ENCODE data around the gene MSI1.

MSI1 gene

DNA sequence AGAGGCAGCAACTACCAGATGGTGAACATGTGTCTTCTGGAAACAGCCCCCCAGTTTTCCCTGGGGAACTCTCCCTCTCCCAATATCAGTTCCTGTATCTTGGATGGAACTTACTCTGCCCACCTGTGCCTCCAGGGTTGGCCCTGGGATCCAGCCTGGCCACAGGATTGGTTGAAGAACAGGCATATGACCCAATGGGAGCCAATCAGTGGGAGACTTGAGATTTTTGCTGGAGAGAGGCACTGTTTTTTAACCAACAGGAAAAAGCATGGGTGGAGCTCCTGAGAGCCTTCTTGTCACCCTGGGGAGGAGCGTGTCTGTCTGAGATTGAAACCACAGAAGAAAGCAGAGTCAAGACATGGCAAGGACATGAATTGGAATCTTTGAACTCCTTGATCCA lies 35.3 kb upstream of the MSI1 start:
- Histone ChIP-seq H3K4me2 (no peak overlapping the region), H3K4me1 (no peaks in the 10 kb centered on the region), H3K4me3 (no peak overlapping the region), H3K36me3 (no peaks in the 10 kb centered on the region), H3K9ac (no peak overlapping the region), H3K27me3 (no peaks in the 10 kb centered on the region), H3K27ac (no peak overlapping the region), H4K20me1 (no peaks in the 10 kb centered on the region), H3K9me3 (replicated peaks in 1 of 11) (peaks cover 0 to 8% (median 0%) of the 10 kb centered on the region in 11 experiments; a peak in 1 of 22 replicates)
- TF ChIP-seq Cebpa-rat (IDR thresholded peaks at IDR 0.05), result no peak

DNA sequence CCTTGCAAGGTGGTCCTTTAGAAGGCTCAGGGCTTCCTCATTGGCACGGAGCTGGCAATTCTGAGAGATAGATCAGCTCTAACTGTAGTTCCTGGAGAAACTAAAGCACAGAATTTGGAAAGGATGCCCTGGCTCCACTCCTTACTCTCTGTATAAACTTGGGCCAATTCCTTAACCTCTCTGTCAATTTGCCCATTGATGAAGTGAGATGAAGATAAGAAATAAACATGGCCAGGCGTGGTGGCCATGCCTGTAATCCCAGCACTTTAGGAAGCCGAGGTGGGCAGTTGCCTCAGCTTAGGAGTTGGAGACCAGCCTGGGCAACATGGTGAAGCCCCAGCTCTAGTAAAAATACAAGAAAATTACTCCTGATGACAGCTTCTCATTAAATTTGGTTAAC lies 34.9 kb upstream of the MSI1 start:
- no peaks in the 10 kb centered on the region for H3K27me3 ChIP-seq
- no peaks in the 10 kb centered on the region for H3K4me1 ChIP-seq
- no peak overlapping the region for H3K27ac ChIP-seq
- H3K36me3 ChIP-seq, result no peaks in the 10 kb centered on the region
- no peak overlapping the region for H3K9ac ChIP-seq
- H4K20me1 ChIP-seq, result no peaks in the 10 kb centered on the region
- no peak for TF ChIP-seq Cebpa-rat (IDR thresholded peaks at IDR 0.05)
- H3K4me2 ChIP-seq, result no peak overlapping the region
- H3K4me3 ChIP-seq, result no peak overlapping the region
- H3K9me3 ChIP-seq (replicated peaks in 1 of 11), result peaks cover 0 to 8% (median 0%) of the 10 kb centered on the region in 11 experiments; a peak in 1 of 22 replicates

DNA sequence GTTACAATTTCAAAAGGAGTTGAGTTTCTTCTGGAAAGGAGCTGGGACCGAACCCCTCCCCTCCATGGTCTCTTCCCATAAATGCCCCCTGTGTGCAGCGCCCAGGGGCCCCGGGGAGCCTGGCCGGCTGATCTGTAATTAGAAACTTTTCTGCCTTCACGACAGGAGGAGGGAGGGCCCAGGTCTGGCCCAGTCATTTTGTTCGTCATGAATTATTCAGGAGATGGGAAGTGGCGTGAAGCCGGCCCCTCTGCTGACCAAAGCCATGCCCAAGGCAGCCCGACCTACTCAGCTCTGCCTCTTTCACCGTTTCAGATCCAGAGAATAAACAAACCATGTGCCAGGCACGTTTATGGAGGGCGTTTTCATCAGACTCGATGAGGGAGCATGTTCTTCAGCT lies 33.3 kb upstream of the MSI1 start:
- no peak overlapping the region; a peak in 1 of 22 replicates for H3K9ac ChIP-seq
- H3K4me2 ChIP-seq, result no peak overlapping the region

DNA sequence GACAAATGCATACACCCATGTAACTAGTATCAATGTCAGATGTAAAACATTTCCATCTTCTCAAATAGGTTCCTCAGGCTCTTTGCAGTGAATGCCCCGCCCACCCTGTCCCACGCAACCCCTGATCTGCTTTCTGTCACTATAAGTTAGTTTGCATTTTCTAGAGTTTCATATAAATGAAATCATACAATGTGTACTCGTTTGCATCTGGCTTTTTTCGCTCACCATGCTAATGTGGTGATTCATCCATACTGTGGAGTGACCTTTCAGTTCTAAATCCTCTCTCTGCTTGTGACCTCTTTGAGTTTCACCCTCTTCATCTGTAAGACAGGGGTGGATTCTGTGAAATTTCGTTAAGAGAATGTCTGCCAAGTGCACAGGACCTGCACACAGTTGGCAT lies 30.6 kb upstream of the MSI1 start:
- peaks cover 0 to 17% (median 8%) of the 10 kb centered on the region in 10 experiments; a peak in 12 of 20 replicates for H3K4me1 ChIP-seq
- no peak overlapping the region for H3K27ac ChIP-seq
- no peaks in the 10 kb centered on the region for H3K36me3 ChIP-seq
- peaks cover 0 to 9% (median 2%) of the 10 kb centered on the region in 11 experiments; a peak in 8 of 22 replicates for H3K27me3 ChIP-seq
- no peaks in the 10 kb centered on the region for H4K20me1 ChIP-seq
- H3K4me2 ChIP-seq, result no peak overlapping the region
- no peak overlapping the region for H3K4me3 ChIP-seq
- peaks cover 0 to 8% (median 0%) of the 10 kb centered on the region in 11 experiments; a peak in 1 of 22 replicates for H3K9me3 ChIP-seq (replicated peaks in 1 of 11)
- H3K9ac ChIP-seq, result no peak overlapping the region
- no peak for TF ChIP-seq Cebpa-rat (IDR thresholded peaks at IDR 0.05)

More for the DNA sequence above, 33.3 kb upstream of the MSI1 start:
- Histone ChIP-seq H3K27me3 (peaks cover 0 to 9% (median 0%) of the 10 kb centered on the region in 11 experiments; a peak in 3 of 22 replicates), H3K4me1 (peaks cover 0 to 12% (median 8%) of the 10 kb centered on the region in 10 experiments; a peak in 12 of 20 replicates), H3K9me3 (replicated peaks in 1 of 11) (peaks cover 0 to 8% (median 0%) of the 10 kb centered on the region in 11 experiments; a peak in 1 of 22 replicates), H3K27ac (no peak overlapping the region), H3K36me3 (no peaks in the 10 kb centered on the region), H3K4me3 (no peak overlapping the region), H4K20me1 (no peaks in the 10 kb centered on the region)
- TF ChIP-seq Cebpa-rat (IDR thresholded peaks at IDR 0.05), result no peak

DNA sequence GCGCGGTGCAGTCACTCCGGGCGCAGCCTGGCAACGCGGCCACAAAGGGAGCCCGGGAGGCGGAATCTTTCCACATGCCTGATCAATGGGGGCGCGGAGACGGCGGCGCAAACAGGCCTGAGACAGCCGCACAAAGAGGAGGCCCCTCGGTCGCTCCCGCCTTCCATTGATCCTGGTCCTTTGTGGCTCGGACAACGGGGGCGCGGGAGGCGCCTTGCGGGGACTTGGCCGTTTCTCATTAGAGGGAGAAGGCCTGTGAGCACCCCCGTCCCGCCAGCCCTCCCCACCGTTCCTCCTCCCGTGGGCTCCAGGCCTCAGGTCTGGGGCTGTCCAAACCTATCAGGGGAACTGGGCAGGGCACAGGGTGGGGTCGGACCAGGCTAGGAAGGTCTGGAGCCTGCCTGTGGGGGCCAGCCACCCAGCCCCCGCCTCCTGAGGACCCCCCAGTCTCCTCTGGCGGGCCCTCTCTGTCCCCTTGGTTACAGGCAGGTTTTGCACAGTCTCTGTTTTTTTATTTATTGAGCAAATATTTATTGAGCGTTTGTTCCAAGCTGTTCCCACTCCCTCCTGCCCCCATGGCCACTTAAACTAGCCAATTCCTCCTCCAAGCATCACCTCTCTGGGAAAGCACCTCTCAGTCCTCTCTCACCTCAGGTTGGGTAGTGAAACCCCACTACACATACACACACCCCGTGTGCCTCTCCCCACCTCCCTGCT lies 29.0 kb upstream of the MSI1 start:
- H3K9ac ChIP-seq, result peak overlapping the region in 9 of 11 experiments; percentile 15 to 71 (median 59); a peak in 12 of 22 replicates
- H3K27ac ChIP-seq, result peak overlapping the region in 7 of 11 experiments; percentile 5 to 63 (median 43); a peak in 9 of 22 replicates
- no peaks in the 10 kb centered on the region for H3K9me3 ChIP-seq (replicated peaks in 1 of 11)
- peaks cover 0 to 11% (median 6%) of the 10 kb centered on the region in 11 experiments; a peak in 8 of 22 replicates for H3K27me3 ChIP-seq
- TF ChIP-seq Cebpa-rat (IDR thresholded peaks at IDR 0.05), result no peak
- H4K20me1 ChIP-seq, result no peaks in the 10 kb centered on the region
- no peak overlapping the region; a peak in 2 of 20 replicates for H3K4me3 ChIP-seq
- peaks cover 0 to 17% (median 8%) of the 10 kb centered on the region in 10 experiments; a peak in 12 of 20 replicates for H3K4me1 ChIP-seq
- H3K4me2 ChIP-seq, result peak overlapping the region; percentile 45 to 62 (median 61); a peak in 21 of 22 replicates
- no peaks in the 10 kb centered on the region for H3K36me3 ChIP-seq

DNA sequence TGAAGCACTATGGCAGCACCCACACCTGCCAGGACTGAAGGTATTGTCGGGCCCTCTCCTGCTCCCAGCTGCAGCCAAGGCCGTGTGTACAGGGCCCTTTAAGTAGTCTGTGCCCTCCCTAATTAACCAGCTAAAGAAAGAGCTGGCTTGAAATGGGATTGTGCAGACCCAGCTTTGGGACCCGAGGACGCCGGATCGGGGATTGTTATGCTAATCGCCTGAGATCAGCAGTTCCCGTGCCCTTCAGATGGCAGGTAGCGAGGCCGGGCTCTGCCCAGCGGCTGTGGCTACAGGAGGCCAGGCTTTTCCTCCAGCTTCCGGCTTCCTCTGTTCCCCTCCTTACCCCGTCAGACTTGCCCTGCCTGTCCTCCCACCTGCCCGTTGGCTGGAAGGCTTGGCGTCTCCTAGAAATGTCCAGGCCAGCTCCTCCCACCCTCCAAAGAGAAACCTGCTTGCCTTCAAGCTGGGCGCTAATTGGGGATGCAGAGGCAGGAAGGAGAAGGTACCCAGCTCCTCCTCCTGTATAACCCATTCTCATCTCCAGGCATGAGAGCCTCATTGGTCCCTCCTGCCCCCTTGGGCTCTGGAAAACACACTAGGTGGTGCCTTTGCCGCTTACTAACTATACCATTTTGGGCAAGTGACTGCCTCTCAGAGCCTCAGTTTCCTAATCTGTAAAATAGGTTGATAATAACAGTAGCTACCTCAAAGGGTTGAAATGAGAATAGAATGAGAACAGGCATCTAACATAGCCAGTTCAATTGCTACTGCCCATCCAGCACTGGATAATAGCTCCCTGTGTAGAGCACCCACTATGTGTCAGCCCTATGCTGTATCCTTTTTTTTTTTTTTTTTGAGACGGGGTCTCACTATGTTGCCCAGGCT lies 25.8 kb upstream of the MSI1 start:
- H3K27me3 ChIP-seq, result peaks cover 0 to 11% (median 6%) of the 10 kb centered on the region in 11 experiments; a peak in 8 of 22 replicates
- peak overlapping the region in 1 of 11 experiments; percentile 8; a peak in 1 of 22 replicates for H3K4me2 ChIP-seq
- no peak overlapping the region for H3K4me3 ChIP-seq
- H4K20me1 ChIP-seq, result no peaks in the 10 kb centered on the region
- no peaks in the 10 kb centered on the region for H3K9me3 ChIP-seq (replicated peaks in 1 of 11)
- H3K9ac ChIP-seq, result no peak overlapping the region
- peaks cover 0 to 17% (median 8%) of the 10 kb centered on the region in 10 experiments; a peak in 12 of 20 replicates for H3K4me1 ChIP-seq
- no peaks in the 10 kb centered on the region for H3K36me3 ChIP-seq
- no peak overlapping the region for H3K27ac ChIP-seq
- TF ChIP-seq Cebpa-rat (IDR thresholded peaks at IDR 0.05), result no peak

DNA sequence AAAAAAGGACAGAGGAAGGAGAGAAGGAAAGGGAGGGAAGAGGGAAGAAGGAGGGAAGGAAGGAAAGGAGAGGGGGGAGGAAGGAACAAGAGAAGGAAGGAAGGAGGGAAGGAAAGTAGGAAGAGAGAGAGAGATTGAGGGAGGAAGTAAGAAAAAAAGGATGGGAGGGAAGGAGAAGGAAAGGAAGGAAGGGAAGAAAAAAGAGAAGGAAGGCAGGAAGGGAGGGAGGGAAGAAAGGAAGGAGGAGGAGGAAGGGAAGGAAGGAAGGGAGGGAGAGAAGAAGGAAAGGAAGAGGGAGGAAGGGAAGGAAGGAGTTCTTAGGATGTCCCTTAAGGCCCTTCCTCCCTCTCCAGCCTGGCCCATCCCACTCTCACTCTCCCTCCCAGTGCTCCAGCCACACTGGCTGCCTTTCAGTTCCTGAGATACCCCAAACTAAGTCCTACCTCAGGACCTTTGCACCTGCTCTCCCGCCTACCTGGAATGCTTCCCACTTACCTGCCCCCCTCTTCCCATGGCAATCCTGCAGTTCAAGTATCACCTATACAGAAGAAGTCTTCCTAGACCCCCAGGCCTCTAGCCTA lies 21.7 kb upstream of the MSI1 start:
- no peak for TF ChIP-seq Cebpa-rat (IDR thresholded peaks at IDR 0.05)
- Histone ChIP-seq H3K27ac (no peak overlapping the region), H3K4me2 (no peak overlapping the region), H3K36me3 (no peaks in the 10 kb centered on the region), H3K4me3 (no peak overlapping the region), H3K27me3 (peaks cover 0 to 11% (median 0%) of the 10 kb centered on the region in 11 experiments; a peak in 6 of 22 replicates), H3K4me1 (peaks cover 0 to 6% (median 0%) of the 10 kb centered on the region in 10 experiments; a peak in 1 of 20 replicates), H4K20me1 (no peaks in the 10 kb centered on the region), H3K9me3 (replicated peaks in 1 of 11) (no peaks in the 10 kb centered on the region), H3K9ac (no peak overlapping the region)

DNA sequence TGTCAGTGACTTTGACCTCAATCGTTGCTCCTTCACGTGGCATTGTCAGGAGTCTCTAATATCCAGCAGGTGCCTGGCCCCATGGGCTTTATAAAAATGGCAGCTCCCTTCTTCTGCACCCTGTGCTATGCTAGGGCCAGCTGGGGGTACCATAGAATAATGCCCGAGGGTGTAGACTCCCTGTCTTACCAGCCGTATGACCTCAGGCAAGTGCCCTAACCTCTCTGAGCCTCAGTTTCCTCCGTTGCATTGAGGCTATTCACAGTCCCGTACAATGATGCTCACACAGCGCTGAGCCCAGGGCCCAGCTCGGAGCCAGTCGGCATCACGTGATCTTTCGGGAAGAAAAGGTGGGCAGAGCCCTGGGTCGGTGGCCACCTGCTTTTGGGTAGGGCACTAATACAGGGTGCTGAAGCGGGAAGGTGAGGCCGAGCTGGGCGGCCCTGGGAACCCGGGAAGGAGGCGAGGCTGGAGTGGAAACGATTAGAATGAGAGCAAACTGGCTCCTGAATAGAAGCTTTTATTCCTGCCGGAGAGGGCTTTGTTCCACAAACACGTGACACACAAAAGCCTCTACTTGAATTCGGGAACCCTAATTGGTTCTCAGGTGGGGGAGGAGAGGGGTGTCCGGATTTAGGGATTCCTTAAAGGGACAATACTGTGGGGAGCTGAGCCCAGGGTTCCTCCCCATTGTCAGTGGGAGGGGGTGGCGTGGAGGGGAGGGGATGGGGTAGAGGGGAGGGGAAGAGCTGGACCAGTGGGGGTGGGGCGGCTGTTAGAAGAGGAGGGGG lies 19.9 kb upstream of the MSI1 start:
- Histone ChIP-seq H4K20me1 (no peaks in the 10 kb centered on the region), H3K27me3 (peaks cover 0 to under 1% (median 0%) of the 10 kb centered on the region in 11 experiments; a peak in 3 of 22 replicates), H3K4me1 (no peaks in the 10 kb centered on the region), H3K9me3 (replicated peaks in 1 of 11) (no peaks in the 10 kb centered on the region), H3K9ac (no peak overlapping the region), H3K4me3 (no peak overlapping the region), H3K36me3 (no peaks in the 10 kb centered on the region), H3K27ac (no peak overlapping the region), H3K4me2 (no peak overlapping the region)
- no peak for TF ChIP-seq Cebpa-rat (IDR thresholded peaks at IDR 0.05)
